Lower lobe of right lung (tissue), 2 donors: ENCODE results near the gene LDLRAD4. TPM values are rescaled to one million over a fixed set of nuclear protein-coding genes. Genes with fewer than 3 reads are reported as not detected.

ENCODE experiments used
- ATAC-seq, 2 donors: fragments of 200-7000 bp; cut with Tn5 transposase; one replicate each; pipeline ENCODE4 v1.9.1; 2020 to 2022; ENCODE audit warnings: mild to moderate bottlenecking in 2 of 2, moderate library complexity in 2 of 2
- DNase-seq: peaks from one replicate; pipeline ENCODE4 v3.0.0-alpha.2; 2020
- H3K27ac ChIP-seq: fragments of 200-600 bp; one replicate; pipeline ENCODE4 v1.8.0; 2022
- H3K27me3 ChIP-seq: fragments of 200-600 bp; one replicate; pipeline ENCODE4 v1.8.0; 2022; ENCODE audit warnings: low read depth
- H3K36me3 ChIP-seq: fragments of 200-600 bp; one replicate; pipeline ENCODE4 v1.8.0; 2022; ENCODE audit warnings: mild to moderate bottlenecking
- H3K4me1 ChIP-seq: fragments of 200-600 bp; one replicate; pipeline ENCODE4 v1.8.0; 2022
- H3K4me3 ChIP-seq: fragments of 200-600 bp; one replicate; pipeline ENCODE4 v1.8.0; 2022; ENCODE audit warnings: mild to moderate bottlenecking
- H3K9me3 ChIP-seq: fragments of 200-600 bp; one replicate; pipeline ENCODE4 v1.8.0; 2022
- CTCF ChIP-seq: fragments of 200-600 bp; IDR thresholded peaks from one replicate; pipeline ENCODE4 v1.8.0; 2022; ENCODE audit warnings: antibody characterized with exemption, mild to moderate bottlenecking
- intact Hi-C: fragments of 100-400 bp; cut with DNase I; formaldehyde crosslinking; loops from one replicate; pipeline ENCODE4 v1.11.0; 2022
- total RNA-seq: library from RNA; stranded (reverse); fragmentation: NEBNext Ultra II Directional; extraction: Animal tissue kit (Norgen Biotek cat#: 25700); gene quantifications from one replicate; pipeline ENCODE4 v1.2.1, GENCODE V29; 2021
- donor health status: DM: no; HTN: yes; CAD: no; lungs with severe emphysema.

The LDLRAD4 gene
- total RNA-seq, 1 donor from 2014 or later: 24.6 TPM

- H3K27me3 ChIP-seq: no peaks in the 10 kb centered on the region
- intact Hi-C loops: no loop called here
- H3K4me3 ChIP-seq: no peak overlapping the region
- no peak overlapping the region for H3K27ac ChIP-seq
- DNase-seq (no peak), ATAC-seq (no peak)
- TF ChIP-seq CTCF: no peak
- H3K4me1 ChIP-seq: peaks cover under 1% of the 10 kb centered on the region
- H3K36me3 ChIP-seq: no peaks in the 10 kb centered on the region
- no peaks in the 10 kb centered on the region for H3K9me3 ChIP-seq
Observed at GRCh38 chr18:13477147-13477683, 258.7 kb downstream of the LDLRAD4 start.

DNA sequence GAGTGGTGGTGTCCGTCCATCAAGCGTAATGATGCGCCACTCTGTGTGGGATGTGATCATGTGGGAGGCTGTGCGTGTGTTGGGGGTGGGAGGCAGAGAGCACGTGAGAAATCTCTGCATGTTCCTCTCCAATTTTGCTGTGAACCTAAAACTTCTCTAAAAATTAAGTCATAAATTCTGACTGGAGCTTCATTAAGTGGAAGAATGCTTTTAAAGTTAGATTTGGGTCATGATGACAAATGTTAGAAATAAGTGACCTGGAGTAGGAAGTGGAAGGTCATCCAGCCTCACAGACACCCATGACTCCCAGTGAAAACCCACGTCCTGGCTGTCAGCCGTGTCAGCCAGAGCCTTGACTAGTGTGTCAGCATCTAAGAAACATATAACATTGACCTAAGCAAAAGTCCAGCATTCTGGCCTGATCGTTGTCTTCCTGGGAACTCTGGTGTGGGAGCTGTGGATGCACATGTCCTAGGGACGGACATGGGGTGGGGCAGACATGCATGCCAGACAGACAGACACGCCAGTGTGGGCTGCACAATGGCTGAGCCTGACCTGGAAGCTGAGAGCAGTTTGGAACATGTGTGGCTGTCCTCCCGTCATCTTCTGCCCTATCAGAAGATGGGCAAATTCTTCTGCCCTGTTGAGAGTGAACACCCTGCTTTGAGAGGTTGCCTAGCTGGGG lies 262.2 kb downstream of the LDLRAD4 start:
- H3K27me3 ChIP-seq: no peaks in the 10 kb centered on the region
- no peak for TF ChIP-seq CTCF
- intact Hi-C loops: no loop called here
- H3K4me1 ChIP-seq: no peaks in the 10 kb centered on the region
- ATAC-seq (no peak), DNase-seq (no peak)
- no peaks in the 10 kb centered on the region for H3K36me3 ChIP-seq
- H3K27ac ChIP-seq: no peak overlapping the region
- H3K4me3 ChIP-seq: no peak overlapping the region
- no peaks in the 10 kb centered on the region for H3K9me3 ChIP-seq

DNA sequence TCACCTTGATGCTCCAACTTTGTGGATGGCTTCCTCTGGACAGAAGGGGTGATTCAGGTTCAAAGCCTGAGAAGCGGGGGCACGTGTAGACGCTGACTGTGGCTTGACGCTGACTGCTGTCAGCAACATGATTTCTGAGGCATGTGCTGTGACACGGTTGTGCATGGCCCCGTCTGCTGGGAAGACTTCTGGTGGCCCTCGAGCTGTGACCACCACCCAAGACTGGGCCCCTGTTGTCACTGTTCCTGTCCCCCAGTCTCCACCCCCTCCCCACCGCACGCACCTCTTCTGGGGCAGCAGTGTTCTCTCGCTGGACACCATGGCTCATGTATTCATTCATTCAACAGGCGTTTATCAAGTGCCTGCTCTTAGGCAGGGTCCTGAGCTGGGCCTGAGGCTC lies 262.8 kb downstream of the LDLRAD4 start:
- Histone ChIP-seq H3K36me3 (no peaks in the 10 kb centered on the region), H3K9me3 (no peaks in the 10 kb centered on the region), H3K4me3 (no peak overlapping the region), H3K27me3 (no peaks in the 10 kb centered on the region), H3K27ac (no peak overlapping the region), H3K4me1 (no peaks in the 10 kb centered on the region)
- intact Hi-C loops: no loop called here
- DNase-seq: no peak
- ATAC-seq: peak in 1 of 2 donors; percentile 12
- TF ChIP-seq CTCF: no peak

GRCh38 chr18:13481820-13482617 lies 263.5 kb downstream of the LDLRAD4 start:
- Histone ChIP-seq H3K9me3 (no peaks in the 10 kb centered on the region), H3K4me3 (no peak overlapping the region), H3K27me3 (no peaks in the 10 kb centered on the region), H3K36me3 (no peaks in the 10 kb centered on the region), H3K4me1 (no peaks in the 10 kb centered on the region), H3K27ac (no peak overlapping the region)
- ATAC-seq: no peak
- no peak for TF ChIP-seq CTCF
- DNase-seq: no peak
- intact Hi-C loops: no loop called here

GRCh38 chr18:13482618-13482945 lies 264.0 kb downstream of the LDLRAD4 start:
- ATAC-seq (no peak), DNase-seq (no peak)
- Histone ChIP-seq H3K4me3 (no peak overlapping the region), H3K27me3 (no peaks in the 10 kb centered on the region), H3K27ac (no peak overlapping the region), H3K4me1 (no peaks in the 10 kb centered on the region), H3K9me3 (no peaks in the 10 kb centered on the region), H3K36me3 (no peaks in the 10 kb centered on the region)
- intact Hi-C loops: no loop called here
- TF ChIP-seq CTCF: no peak
